ENCODE data around the gene COL4A4. TPM values are rescaled to one million over a fixed set of nuclear protein-coding genes. Genes with fewer than 3 reads are reported as not detected.

The COL4A4 gene
- total RNA-seq, 4 donors from 2014 or later = 0.53 to 24.8 (median 0.95) TPM

DNA sequence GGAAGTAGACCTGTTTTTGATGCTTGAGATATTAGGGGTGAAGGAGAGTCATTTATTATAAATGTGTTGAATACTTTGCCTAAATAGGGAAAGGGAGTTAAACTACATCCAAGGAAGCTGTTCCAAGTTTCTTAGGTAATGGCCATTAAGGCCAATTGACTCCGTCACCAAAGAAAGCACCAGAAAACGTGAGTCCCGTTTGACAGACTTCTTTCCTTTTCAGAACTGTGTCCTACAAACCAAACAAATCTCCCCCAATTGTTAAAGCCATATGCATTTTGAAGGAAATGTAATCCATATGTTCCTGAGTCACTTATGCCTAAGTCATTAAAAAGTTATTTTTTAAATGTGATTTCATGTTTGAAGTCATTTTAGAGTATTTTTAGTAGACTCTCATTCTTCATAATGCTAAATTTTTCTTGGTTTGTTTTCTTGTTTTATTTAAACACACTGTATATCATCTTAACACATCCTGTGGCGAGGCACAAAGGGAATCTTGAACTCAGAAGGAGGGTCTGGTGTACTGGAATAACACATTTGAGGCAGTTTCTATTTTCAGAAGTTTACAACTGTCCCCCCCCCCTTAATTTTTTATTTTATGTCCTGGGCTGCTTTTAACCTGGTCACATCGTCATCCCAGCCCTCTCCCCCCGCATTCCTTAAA is 194.5 kb downstream of the COL4A4 start:
- Histone ChIP-seq H3K36me3 (no peaks in the 10 kb centered on the region), H3K9me3 (no peaks in the 10 kb centered on the region), H3K27me3 (no peaks in the 10 kb centered on the region), H3K4me1 (no peaks in the 10 kb centered on the region), H3K4me3 (no peak overlapping the region), H3K27ac (peak overlapping the region in 1 of 4 donors; percentile 57)
- DNase-seq = no peak
- TF ChIP-seq, protein P1, sequence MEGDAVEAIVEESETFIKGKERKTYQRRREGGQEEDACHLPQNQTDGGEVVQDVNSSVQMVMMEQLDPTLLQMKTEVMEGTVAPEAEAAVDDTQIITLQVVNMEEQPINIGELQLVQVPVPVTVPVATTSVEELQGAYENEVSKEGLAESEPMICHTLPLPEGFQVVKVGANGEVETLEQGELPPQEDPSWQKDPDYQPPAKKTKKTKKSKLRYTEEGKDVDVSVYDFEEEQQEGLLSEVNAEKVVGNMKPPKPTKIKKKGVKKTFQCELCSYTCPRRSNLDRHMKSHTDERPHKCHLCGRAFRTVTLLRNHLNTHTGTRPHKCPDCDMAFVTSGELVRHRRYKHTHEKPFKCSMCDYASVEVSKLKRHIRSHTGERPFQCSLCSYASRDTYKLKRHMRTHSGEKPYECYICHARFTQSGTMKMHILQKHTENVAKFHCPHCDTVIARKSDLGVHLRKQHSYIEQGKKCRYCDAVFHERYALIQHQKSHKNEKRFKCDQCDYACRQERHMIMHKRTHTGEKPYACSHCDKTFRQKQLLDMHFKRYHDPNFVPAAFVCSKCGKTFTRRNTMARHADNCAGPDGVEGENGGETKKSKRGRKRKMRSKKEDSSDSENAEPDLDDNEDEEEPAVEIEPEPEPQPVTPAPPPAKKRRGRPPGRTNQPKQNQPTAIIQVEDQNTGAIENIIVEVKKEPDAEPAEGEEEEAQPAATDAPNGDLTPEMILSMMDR (IDR thresholded peaks at IDR 0.05) = no peak
- TF ChIP-seq POLR2A (IDR thresholded peaks at IDR 0.05) = no peak

DNA sequence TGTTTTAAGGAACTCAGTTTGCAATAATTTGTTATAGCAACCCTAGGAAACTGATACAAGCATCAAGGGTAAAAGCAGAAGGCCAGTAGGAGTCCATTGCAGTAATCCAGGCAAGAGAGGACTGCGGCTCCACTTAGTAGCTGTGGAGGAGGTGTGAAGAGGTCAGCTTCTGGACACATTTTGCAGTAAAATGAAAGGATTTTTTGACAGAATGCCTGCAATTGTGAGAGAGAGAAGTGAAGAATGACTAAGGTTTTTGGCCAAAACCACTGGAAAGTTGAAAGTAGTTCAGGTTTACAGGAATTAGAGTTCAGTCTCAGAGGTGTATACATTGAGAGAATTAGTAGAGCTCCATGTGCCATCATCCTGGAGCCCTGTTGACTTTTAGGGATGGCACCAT is 198.6 kb downstream of the COL4A4 start:
- Histone ChIP-seq H3K4me1 (no peaks in the 10 kb centered on the region), H3K9me3 (no peaks in the 10 kb centered on the region), H3K36me3 (no peaks in the 10 kb centered on the region), H3K4me3 (no peak overlapping the region), H3K27me3 (no peaks in the 10 kb centered on the region), H3K27ac (no peak overlapping the region)
- no peak for DNase-seq
- no peak for TF ChIP-seq POLR2A (IDR thresholded peaks at IDR 0.05)
- TF ChIP-seq, protein P1 (IDR thresholded peaks at IDR 0.05) = no peak

DNA sequence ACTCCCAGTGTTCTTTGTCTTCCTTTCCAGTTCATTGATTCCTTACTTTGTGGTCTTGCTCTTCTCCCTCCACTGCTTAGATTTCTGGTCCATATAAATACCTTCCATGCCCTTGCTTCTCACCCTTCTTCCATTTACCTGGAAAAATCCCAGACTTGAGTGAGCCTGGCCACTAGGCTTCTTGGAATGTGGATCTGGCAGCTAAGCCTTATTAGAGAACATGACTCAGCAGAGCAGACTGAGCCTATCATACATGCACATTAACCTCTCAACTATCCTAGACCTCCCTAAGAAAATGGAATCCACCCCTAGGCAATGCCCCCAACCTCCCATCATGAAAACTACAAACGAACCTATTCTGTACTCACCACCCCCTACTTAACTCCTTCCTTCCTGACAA is 200.5 kb downstream of the COL4A4 start:
- Histone ChIP-seq H3K36me3 (no peaks in the 10 kb centered on the region), H3K4me1 (no peaks in the 10 kb centered on the region), H3K27me3 (no peaks in the 10 kb centered on the region), H3K4me3 (no peak overlapping the region), H3K9me3 (no peaks in the 10 kb centered on the region), H3K27ac (no peak overlapping the region)
- no peak for DNase-seq
- no peak for TF ChIP-seq POLR2A (IDR thresholded peaks at IDR 0.05)
- TF ChIP-seq, protein P1 (IDR thresholded peaks at IDR 0.05) = no peak

DNA sequence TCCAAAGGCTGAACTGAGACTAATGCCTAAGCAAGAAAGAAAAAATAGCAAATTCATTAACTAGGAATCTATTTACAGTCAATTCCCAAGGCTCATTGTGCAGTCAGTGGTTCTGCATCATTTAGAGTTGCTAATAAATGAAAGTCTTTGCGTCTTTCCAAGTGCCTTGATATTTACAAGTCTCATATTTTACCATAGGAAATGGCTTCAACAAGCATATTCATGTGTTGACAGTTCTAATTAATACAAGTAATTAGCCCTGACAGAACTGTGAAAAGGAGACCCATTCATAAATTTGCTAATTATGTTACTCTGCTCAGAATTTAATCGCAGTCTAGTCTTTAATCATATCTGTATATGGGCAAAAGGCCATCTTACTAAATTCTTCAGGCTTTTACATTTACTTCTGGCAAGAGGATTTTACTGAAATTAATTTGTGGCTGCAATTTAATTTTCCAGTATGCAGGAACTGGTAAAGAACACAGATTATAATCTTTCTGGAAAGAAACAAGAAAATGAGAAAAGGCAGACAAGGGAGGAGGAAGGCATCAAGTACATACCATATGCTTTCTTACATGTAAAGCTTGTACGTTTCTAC is 201.7 kb downstream of the COL4A4 start:
- Histone ChIP-seq H3K9me3 (no peaks in the 10 kb centered on the region), H3K36me3 (no peaks in the 10 kb centered on the region), H3K27ac (no peak overlapping the region), H3K4me1 (no peaks in the 10 kb centered on the region), H3K27me3 (no peaks in the 10 kb centered on the region), H3K4me3 (no peak overlapping the region)
- DNase-seq = no peak
- TF ChIP-seq POLR2A (IDR thresholded peaks at IDR 0.05) = no peak

DNA sequence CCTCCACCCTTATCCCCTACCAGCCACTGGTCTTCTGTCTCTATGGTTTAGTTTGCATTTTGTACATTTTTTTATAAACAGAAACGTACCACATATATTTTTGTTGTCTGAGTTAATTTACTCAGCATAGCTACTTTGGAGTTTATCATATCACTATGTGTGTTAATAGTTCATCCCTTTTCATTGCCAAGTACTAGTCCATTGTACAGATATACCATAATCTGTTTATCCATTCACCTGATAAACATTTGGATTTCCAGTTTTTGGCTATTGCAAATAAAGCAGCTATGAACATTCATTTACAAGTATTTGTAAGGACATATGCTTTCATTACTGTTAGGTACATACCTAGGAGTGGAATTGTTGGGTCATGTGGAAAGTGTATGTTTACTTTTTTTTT is 204.6 kb downstream of the COL4A4 start:
- TF ChIP-seq, protein P1 (IDR thresholded peaks at IDR 0.05) = no peak
- no peak for TF ChIP-seq POLR2A (IDR thresholded peaks at IDR 0.05)
- no peak for DNase-seq
- no peaks in the 10 kb centered on the region for H3K27me3 ChIP-seq
- H3K9me3 ChIP-seq = no peaks in the 10 kb centered on the region
- H3K27ac ChIP-seq = no peak overlapping the region
- no peaks in the 10 kb centered on the region for H3K4me1 ChIP-seq
- no peaks in the 10 kb centered on the region for H3K36me3 ChIP-seq
- H3K4me3 ChIP-seq = no peak overlapping the region

DNA sequence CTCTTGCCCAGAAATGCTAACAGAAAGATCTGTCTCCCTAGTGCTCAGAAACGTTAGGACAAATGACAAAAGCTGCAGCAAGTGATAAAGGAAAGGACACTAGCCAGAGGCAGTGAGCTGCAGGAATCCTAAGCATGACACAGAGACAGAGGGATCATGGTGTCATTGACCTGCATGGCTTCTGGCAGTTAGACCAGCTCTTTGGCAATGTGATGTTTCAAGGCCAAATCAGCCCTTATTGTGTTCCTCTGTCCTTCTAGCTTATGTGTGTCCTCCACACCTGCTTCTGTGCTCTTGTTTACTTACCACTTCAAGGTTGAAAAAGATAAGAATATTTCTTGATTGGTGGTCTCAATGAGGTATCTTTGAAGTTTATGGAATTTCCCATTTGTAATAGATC is 207.3 kb downstream of the COL4A4 start:
- TF ChIP-seq, protein P1 (IDR thresholded peaks at IDR 0.05) = no peak
- TF ChIP-seq POLR2A (IDR thresholded peaks at IDR 0.05) = no peak
- H3K4me3 ChIP-seq = no peak overlapping the region

More for the DNA sequence above, 207.3 kb downstream of the COL4A4 start:
- no peaks in the 10 kb centered on the region for H3K4me1 ChIP-seq
- no peaks in the 10 kb centered on the region for H3K27me3 ChIP-seq
- DNase-seq = no peak
- no peaks in the 10 kb centered on the region for H3K9me3 ChIP-seq
- H3K27ac ChIP-seq = no peak overlapping the region
- H3K36me3 ChIP-seq = no peaks in the 10 kb centered on the region

Measured in Peyer's patch (tissue), 4 donors.